ENCODE data around the gene STAT5B.
"Not testable (repeated sequence)": the region's sequence is repeated elsewhere in the genome, so short reads cannot be mapped to it uniquely, and the experiment has no call there.

Gene STAT5B

GRCh38 chr17:42276359-42276608 lies at the start of gene STAT5B:
Gene STAT5B (minus strand): TSS chr17:42276391. CDS start chr17:42232127, 44,264 bp downstream.
- DNase-seq: peak; percentile 87

GRCh38 chr17:42325026-42325425 lies 48.8 kb upstream of the STAT5B start:
- DNase-seq: no peak

- no peak for DNase-seq
Observed at GRCh38 chr17:42323268-42323773, 47.1 kb upstream of the STAT5B start.

GRCh38 chr17:42322382-42323267 lies 46.4 kb upstream of the STAT5B start:
- peak; percentile 97 for DNase-seq

DNA sequence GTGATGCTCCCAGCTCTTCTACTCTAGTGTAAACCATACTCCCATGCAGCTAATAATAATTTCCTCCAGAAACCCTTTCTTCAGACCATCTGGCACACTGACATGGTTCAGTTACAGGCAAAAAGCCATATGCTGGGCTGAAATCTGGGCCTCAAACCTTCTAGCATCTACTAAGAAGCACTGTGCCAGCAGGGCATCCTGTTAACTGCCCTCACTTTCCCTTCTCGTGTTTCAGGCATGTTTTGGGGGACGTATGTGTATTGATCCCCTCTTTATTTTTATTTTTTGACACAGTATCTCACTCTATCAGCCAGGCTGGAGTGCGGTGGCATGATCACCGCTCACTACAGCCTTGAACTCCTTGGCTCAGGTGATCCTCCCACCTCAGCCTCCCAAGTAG lies 45.4 kb upstream of the STAT5B start:
- DNase-seq: no peak

DNA sequence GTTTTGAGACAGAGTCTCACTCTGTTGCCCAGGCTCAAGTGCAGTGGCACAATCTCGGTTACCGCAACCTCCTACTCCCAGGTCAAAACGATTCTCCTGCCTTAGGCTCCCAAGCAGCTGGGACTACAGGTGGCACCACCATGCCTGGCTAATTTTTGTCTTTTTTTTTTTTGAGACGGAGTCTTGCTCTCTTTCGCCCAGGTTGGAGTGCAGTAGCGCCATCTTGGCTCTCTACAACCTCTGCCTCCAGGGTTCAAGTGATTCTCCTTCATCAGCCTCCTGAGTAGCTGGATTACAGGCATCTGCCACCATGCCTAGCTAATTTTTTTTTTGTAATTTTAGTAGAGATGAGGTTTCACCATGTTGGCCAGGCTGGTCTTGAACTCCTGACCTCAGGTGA lies 41.8 kb upstream of the STAT5B start:
- DNase-seq: not testable (repeated sequence)

GRCh38 chr17:42317266-42317845 lies 41.2 kb upstream of the STAT5B start:
- no peak for DNase-seq

DNA sequence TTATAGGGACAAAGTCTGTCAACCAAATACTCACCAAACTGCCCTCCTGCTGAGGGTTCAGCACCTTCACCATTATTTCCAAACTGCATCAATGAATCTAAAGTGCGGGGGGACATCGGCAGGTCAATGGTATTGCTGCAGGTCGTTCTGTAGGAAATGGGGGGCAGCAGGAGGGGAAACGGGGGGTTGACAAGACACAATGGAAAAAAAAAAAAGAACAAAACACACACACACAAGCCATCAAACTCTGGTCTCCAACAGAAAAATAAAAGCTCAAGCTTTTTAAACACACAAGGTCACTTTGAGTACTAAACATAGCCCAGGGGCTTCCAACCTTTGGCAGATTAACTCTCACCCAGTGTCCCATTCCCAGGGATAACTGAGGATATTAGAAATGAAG lies 40.6 kb upstream of the STAT5B start:
- DNase-seq: no peak

DNA sequence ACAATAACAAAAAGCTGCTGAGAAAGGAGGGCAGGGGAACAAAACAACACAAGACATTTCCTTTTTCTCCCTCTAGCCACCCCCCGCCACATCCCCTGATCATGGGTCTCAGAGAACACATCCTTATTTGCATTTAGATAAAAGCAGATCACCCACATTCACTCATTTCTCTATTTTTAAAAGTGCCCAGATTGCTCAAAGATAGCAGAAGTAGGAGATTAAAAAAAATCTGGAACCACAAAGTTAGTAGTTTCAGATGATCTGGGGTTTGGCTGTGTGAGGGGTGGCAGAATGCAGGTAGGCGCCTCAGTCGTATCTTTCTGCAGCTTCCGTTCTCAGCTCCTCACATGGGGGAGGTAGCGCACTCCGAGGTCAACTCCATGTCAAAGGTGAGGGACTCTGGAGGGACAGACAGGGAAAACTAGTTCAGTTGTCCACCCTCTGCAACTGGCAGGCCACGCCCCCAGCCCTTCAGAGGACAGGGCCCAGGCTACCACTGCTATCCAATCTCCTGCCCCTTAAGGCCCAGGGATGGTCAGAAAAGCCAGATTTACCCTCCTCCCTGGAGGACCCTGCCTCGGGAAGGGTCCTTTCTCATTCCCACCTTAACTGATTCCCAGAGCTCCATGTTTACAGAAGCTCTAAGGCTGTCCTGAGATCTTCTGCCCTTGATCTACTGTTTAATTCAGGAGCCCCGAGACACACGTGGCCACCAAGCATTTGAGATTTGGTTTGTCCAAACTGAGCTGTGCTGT lies 39.4 kb upstream of the STAT5B start:
- no peak for DNase-seq

DNA sequence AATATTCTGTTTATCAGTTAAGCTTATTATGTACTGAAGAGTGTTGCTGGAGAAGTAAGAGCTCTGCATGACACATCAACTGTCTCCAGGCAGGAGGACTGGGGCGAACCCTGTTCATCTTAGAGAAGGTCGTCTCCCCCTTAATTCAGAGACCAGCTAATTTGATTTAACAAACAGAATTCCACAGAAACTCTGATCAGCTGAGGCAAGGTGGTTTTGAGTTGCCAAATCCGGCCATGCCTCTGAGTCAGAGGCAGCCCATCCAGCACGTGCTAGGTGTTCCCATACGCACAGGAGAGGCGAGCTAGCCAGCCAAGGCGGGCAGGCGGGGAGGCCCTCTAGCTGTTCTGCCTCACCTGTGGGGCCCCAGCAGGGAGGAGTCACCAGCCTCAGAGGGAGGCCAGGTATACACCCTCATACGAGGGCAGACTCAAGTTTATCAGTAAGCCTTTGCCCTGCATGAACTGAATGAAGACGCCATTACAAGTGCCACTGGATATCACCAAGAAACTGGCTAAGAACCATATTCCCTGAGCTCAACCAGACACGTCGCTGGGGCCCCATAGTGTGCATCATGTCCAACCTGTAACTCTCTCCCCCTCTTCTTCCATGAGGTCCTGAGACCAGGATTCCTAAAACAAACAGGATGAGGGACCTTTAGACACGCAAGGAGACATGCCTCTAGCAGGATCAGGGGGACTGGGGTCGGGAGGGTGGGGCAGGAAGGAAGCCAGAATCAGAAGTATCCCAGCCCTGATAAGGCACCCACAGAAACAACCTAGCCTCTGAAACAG lies 37.8 kb upstream of the STAT5B start:
- DNase-seq: peak; percentile 73

- DNase-seq: no peak
Observed at GRCh38 chr17:42313389-42313772, 37.2 kb upstream of the STAT5B start.

GRCh38 chr17:42312285-42313130 lies 36.3 kb upstream of the STAT5B start:
- peak; percentile 91 for DNase-seq

GRCh38 chr17:42312035-42312284 lies 35.8 kb upstream of the STAT5B start:
- no peak for DNase-seq

DNA sequence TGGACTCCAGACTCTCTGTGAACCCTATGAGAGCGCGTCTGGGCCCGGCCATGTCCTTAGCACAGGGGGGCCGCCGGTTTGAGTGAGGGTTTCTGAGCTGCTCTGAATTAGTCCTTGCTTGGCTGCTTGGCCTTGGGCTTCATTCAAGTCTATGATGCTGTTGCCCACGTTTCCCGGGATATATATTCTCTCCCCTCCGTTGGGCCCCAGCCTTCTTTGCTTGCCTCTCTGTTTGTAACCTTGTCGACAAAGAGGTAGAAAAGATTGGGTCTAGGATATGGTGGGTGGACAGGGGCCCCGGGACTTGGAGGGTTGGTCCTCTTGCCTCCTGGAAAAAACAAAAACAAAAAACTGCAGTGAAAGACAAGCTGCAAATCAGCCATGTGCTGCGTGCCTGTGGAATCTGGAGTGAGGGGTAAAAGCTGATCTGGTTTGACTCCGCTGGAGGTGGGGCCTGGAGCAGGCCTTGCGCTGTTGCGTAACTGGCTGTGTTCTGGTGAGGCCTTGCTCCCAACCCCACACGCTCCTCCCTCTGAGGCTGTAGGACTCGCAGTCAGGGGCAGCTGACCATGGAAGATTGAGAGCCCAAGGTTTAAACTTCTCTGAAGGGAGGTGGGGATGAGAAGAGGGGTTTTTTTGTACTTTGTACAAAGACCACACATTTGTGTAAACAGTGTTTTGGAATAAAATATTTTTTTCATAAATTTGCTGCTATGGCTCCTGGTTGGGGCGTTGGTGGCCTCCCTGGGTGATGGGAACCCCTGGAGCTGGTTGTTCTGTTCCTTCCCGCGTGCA lies 35.2 kb upstream of the STAT5B start:
- no peak for DNase-seq

- DNase-seq: no peak
Observed at GRCh38 chr17:42310787-42311215, 34.6 kb upstream of the STAT5B start.

DNA sequence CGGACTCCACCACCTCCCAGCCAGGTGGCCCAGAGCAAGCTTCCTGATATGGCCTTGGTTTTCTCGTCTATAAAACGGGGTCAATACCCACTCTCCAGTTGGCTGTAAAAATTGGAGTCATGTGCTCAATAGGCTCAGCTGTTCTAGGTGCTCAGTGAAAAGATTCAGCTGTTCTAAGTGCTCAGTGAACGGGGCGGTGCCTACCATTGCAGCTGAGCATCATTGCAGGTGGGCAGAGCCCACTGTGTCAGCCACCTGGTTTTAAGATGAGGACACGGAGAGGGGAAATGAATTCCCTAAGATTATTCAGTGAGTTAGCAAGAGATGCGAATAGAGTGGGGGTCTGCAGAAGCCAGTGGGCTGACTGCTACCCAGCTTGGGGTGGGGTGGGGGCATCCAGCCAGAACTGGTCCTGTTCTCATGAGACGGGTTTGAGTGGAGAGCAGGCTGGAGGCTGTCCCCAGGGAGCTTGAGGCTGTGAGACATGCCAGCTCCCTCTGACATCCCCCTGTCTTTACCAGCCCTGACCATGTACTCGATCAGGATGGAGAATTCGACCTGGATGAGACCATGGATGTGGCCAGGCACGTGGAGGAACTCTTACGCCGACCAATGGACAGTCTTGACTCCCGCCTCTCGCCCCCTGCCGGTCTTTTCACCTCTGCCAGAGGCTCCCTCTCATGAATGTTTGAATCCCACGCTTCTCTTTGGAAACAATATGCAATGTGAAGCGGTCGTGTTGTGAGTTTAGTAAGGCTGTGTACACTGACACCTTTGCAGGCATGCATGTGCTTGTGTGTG lies 34.0 kb upstream of the STAT5B start:
- no peak for DNase-seq

DNA sequence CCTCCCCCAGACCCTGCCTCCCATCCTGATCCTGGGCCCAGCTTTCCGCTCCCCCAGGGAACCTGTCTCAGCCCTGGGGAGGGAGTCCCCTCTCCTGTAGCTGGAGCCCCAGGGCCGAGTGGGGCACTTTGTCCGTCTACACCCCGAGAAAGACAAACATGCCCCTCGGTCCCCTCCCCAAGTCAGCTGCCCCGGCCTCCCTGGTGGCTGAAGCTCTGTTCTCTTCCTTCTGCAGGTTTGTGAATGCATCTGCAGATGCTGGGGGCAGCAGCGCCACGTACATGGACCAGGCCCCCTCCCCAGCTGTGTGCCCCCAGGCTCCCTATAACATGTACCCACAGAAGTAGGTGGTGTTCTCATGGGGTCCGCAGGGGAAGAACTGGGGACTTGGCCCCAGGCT lies 33.0 kb upstream of the STAT5B start:
- DNase-seq: no peak

- no peak for DNase-seq
Observed at GRCh38 chr17:42308446-42308845, 32.3 kb upstream of the STAT5B start.

GRCh38 chr17:42307362-42307927 lies 31.3 kb upstream of the STAT5B start:
- no peak for DNase-seq

DNA sequence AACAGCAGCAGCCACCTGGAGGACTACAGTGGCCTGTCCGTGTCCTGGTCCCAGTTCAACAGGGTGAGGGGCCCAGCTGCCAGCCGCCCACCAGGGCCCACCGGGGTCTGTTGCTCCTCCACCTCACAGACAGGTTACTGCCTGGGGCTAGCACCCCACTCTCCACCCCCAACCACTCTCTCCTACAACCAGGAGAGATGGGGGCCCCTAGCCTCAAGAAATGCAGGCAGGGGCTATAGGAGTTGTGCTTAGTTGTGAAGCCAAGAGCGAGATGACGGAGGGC lies 30.1 kb upstream of the STAT5B start:
- DNase-seq: no peak
